NCI-H748 (cell line): ENCODE data around the gene ALLC.

Source experiments
- DNase-seq: peaks from one replicate; lab custom pipeline; 2025; ENCODE audit not compliant: unreplicated experiment; lab: John Stamatoyannopoulos, UW

ALLC gene

DNA sequence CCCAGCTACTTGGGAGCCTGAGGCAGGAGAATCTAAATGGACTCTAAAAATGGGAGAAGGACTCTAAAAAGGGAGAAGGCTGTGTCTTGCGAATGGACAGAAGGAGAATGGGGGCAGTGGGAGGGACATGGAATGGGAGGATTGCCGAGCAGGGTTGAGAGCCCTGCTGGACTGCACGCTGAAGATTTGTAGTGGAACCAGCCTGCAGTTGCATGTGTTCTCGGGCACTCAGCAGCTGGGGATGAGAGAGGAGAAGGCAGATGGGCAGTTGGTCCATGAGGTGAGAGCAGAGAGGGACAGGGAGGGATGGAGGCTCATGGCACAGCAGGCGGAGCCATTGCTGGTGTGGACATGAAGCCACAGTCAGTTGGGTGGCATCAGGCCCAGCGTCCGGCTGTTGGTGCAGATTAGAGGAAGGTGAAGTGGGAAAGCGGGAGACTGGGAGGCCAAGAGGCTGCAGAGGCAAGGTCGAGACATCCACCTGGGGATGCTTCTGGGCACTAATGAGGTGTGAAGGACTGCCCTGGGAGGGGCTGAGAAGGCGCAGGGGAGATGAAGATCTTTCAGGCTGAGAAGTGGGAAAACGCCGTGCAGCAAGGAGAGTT lies 86.1 kb downstream of the ALLC start:
- no peak for DNase-seq

- DNase-seq = no peak
These were observed 87.9 kb downstream of the ALLC start for GRCh38 chr2:3745920-3746319.

- DNase-seq = no peak
These were observed 89.1 kb downstream of the ALLC start for GRCh38 chr2:3747032-3747654.

- DNase-seq = no peak
These were observed 89.8 kb downstream of the ALLC start for GRCh38 chr2:3747826-3748225.

DNA sequence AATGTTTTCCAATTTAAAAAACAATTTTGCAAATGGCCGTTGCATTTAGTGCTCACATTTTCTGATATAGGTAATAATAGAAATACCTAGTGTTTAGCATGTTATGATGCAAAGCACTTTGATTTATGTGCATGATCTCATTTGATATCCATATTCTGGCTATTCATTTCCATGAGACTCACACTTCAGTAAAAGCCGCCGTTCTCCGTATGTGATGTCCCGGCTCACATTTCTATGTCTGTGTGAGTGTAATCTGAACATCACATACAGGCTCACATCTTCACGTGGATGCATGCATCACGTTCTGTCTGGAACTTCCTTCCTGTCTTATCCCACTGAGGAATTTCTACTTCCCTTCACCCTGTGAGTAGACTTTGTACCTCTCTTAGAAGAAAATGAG lies 91.2 kb downstream of the ALLC start:
- DNase-seq = no peak

DNA sequence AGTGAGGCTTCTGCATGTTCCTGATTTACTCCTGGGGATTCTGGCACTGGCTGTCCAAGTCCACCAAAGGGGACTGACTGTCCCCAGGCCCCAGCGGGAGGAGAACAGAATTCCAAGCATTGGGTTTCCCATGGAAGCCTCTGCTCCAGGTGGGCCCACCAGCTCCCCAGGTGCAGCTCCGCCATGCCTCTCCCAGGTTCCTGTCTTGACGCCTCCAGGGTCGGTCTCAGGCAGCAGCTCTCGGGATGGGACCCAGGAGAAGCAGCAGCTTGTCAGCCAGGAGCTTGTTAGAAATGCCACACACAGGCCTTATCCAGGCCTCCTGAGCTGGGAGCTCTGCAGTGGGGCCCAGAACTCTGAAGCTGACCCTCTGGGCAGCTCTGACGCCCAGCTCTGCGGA lies 93.3 kb downstream of the ALLC start:
- no peak for DNase-seq

GRCh38 chr2:3751806-3752205 lies 93.8 kb downstream of the ALLC start:
- DNase-seq = no peak
